Lung (tissue), 12 donors: ENCODE results near the gene ITGB1BP1. TPM values are rescaled to one million over a fixed set of nuclear protein-coding genes. Genes with fewer than 3 reads are reported as not detected.

Experiments used
- ATAC-seq: fragments of 200-7000 bp; cut with Tn5 transposase; one replicate; pipeline ENCODE4 v1.9.1; 2020; ENCODE audit warnings: moderate number of reproducible peaks; ENCODE audit not compliant: insufficient read depth, low FRiP score
- DNase-seq, 3 donors: peaks; one replicate each; pipeline ENCODE4 v3.0.0-alpha.2; 2013 to 2017
- H3K27ac ChIP-seq, 2 donors: one replicate each; pipeline ENCODE4 v1.5.1; 2013; ENCODE audit warnings: mild to moderate bottlenecking in 2 of 2, moderate library complexity in 2 of 2, control low read depth in 1 of 2, inconsistent platforms in 1 of 2, low read depth in 1 of 2, low read length in 1 of 2
- H3K27me3 ChIP-seq, 3 donors: one replicate each; pipeline ENCODE4 v1.5.1; 2013; ENCODE audit warnings: low read length in 2 of 3; ENCODE audit not compliant: control insufficient read depth in 3 of 3, insufficient read depth in 3 of 3
- H3K36me3 ChIP-seq, 4 donors: one replicate each; pipeline ENCODE4 v1.5.1; 2013; ENCODE audit warnings: low read length in 4 of 4, mild to moderate bottlenecking in 1 of 4, moderate library complexity in 1 of 4; ENCODE audit not compliant: control insufficient read depth in 4 of 4, insufficient read depth in 4 of 4
- H3K4me1 ChIP-seq, 5 donors: one replicate each; pipeline ENCODE4 v1.5.1; 2013; ENCODE audit warnings: low read length in 5 of 5, mild to moderate bottlenecking in 2 of 5, moderate library complexity in 1 of 5; ENCODE audit not compliant: control insufficient read depth in 5 of 5, insufficient read depth in 5 of 5
- H3K4me3 ChIP-seq: one replicate; pipeline ENCODE4 v1.5.1; 2013; ENCODE audit warnings: mild to moderate bottlenecking, control low read depth, moderate library complexity
- H3K9ac ChIP-seq, 2 donors: one replicate each; pipeline ENCODE4 v1.5.1; 2013; ENCODE audit warnings: low read length in 2 of 2, control low read depth in 1 of 2; ENCODE audit not compliant: insufficient read depth in 1 of 2
- H3K9me3 ChIP-seq, 4 donors: one replicate each; pipeline ENCODE4 v1.5.1; 2013; ENCODE audit warnings: low read length in 3 of 4, mild to moderate bottlenecking in 1 of 4, moderate library complexity in 1 of 4; ENCODE audit not compliant: control insufficient read depth in 4 of 4, insufficient read depth in 3 of 4
- WGBS, 2 donors: extraction: QIAGEN DNeasy Blood & Tissue Kit; methylation state at CpG; one replicate each; pipeline ENCODE4 v1.1.7; 2013; 5-methylcytosine and 5-hydroxymethylcytosine counted together
- polyA plus RNA-seq, 2 donors: library from polyadenylated mRNA; stranded (reverse); fragments of 200-250 nt; gene quantifications; one replicate each; pipeline ENCODE4 v1.2.1, GENCODE V29; 2013
- total RNA-seq, 2 donors: library from RNA; depleted of rRNA in 1 of 2; stranded (reverse); fragments of >200 nt in 1 of 2; gene quantifications; one replicate each; pipeline ENCODE4 v1.2.1, GENCODE V29; 2014 to 2021
- TF ChIP-seq, protein P1 (sequence below): IDR thresholded peaks from 2 replicates; pipeline ENCODE4 v1.5.1; 2012; ENCODE audit warnings: mild to moderate bottlenecking; ENCODE audit errors: control extremely low read depth, extremely low read depth
- donor health status: control.
- donor health status: control.
- donor health status: Bipolar disorder and iron deficiency.
- donor health status: healthy.
- donor health status: DM: yes; HTN: yes; CAD: no.

ITGB1BP1 gene
- total and polyA plus RNA-seq, 4 donors: 32.4 to 100 (median 62.6) TPM

- Histone ChIP-seq H3K4me1 (peaks cover 0 to 24% (median 0%) of the 10 kb centered on the region in 5 donors), H3K36me3 (peaks cover 0 to 14% (median 3%) of the 10 kb centered on the region in 4 donors), H3K27me3 (no peaks in the 10 kb centered on the region), H3K9me3 (no peaks in the 10 kb centered on the region), H3K4me3 (no peak overlapping the region), H3K27ac (peak overlapping the region; percentile 29 to 59), H3K9ac (no peak overlapping the region)
- peak in 1 of 3 donors; percentile 51 for DNase-seq
- no peak for ATAC-seq
- 78 to 84% methylated on average over 30 of the region's 30 CpGs for WGBS, 2 donors
- TF ChIP-seq, protein P1, sequence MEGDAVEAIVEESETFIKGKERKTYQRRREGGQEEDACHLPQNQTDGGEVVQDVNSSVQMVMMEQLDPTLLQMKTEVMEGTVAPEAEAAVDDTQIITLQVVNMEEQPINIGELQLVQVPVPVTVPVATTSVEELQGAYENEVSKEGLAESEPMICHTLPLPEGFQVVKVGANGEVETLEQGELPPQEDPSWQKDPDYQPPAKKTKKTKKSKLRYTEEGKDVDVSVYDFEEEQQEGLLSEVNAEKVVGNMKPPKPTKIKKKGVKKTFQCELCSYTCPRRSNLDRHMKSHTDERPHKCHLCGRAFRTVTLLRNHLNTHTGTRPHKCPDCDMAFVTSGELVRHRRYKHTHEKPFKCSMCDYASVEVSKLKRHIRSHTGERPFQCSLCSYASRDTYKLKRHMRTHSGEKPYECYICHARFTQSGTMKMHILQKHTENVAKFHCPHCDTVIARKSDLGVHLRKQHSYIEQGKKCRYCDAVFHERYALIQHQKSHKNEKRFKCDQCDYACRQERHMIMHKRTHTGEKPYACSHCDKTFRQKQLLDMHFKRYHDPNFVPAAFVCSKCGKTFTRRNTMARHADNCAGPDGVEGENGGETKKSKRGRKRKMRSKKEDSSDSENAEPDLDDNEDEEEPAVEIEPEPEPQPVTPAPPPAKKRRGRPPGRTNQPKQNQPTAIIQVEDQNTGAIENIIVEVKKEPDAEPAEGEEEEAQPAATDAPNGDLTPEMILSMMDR: no peak
Measured at GRCh38 chr2:9378433-9379390, 44.6 kb downstream of the ITGB1BP1 start.

DNA sequence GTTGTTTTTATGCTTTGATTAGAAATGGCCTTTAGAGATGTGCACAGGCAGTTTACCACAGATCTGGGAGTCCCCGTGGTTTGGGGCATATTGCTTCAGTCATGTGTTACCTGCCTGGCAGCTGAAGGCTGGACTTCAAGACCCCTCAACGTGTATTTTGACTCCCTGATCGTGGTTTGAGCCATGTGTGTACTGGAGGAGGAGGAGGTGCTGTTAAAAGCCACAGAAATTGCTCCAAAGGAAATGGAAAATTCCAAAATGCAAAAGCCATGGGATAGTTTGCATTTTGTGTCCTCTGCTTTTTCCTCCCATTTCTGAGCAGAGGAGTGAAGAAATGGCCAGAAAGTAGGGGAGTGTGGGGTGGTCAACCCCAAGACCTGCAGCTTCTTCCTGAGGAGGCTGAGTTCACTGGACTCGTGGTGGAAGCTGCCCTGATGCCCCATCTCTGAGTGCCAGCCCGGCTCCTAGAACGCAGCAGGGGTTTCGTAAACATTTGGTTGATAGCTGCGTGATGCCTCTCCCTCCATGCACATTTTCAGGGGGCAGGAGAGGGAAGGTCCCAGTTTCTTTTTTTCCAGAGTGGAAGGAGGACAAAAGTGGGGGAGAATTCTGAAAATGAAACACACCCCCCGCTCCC is 45.7 kb downstream of the ITGB1BP1 start:
- H3K4me3 ChIP-seq: no peak overlapping the region
- H3K27me3 ChIP-seq: no peaks in the 10 kb centered on the region
- H3K27ac ChIP-seq: peak overlapping the region; percentile 29 to 61
- ATAC-seq: no peak
- no peak overlapping the region for H3K9ac ChIP-seq
- TF ChIP-seq, protein P1: no peak
- no peaks in the 10 kb centered on the region for H3K9me3 ChIP-seq
- 55 to 71% methylated on average over 9 of the region's 9 CpGs for WGBS, 2 donors
- H3K36me3 ChIP-seq: peaks cover 0 to 23% (median 1%) of the 10 kb centered on the region in 4 donors
- H3K4me1 ChIP-seq: peaks cover 0 to 24% (median 0%) of the 10 kb centered on the region in 5 donors
- no peak for DNase-seq

DNA sequence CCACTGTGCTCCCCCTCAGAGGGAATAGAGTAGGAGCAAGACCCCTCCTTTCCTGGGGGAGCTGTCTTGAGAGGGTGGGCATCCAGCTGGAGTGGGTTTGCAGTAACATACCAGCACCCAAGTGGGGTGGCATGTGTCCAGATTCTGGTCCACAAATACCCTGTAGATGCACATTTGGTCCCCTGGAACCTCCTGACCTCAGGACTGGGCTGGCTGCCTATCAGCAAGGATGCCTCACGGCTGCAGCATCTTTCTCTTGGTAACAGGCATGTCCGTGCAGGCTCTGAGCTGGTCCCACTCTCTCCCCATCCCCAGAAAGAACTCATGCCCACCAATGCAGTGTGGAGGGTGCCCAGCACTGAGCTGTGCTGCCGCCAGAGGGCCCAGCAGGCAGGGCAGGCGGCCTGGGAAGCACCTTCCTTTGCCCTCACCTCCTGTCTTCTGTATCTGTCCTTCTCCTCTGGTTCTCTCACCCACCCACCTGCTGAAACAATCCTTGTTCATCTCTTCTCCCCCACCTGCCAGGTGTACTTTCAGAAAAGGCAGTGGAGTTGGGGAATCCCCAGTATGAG is 47.4 kb downstream of the ITGB1BP1 start:
- TF ChIP-seq, protein P1: no peak
- no peaks in the 10 kb centered on the region for H3K27me3 ChIP-seq
- ATAC-seq: no peak
- H3K9ac ChIP-seq: no peak overlapping the region
- whole genome bisulfite sequencing, 2 donors: 80 to 92% methylated on average over 4 of the region's 4 CpGs
- peaks cover 0 to 24% (median 0%) of the 10 kb centered on the region in 5 donors for H3K4me1 ChIP-seq
- no peak overlapping the region for H3K27ac ChIP-seq
- no peak overlapping the region for H3K4me3 ChIP-seq
- no peaks in the 10 kb centered on the region for H3K9me3 ChIP-seq
- DNase-seq: no peak
- H3K36me3 ChIP-seq: peaks cover 0 to 24% (median 3%) of the 10 kb centered on the region in 4 donors
